SIG-M5 treated with dmso at 0.1 percent for 504 hours (cell line): ENCODE results near the gene KCNB1.
"Not testable (repeated sequence)": the region's sequence is repeated elsewhere in the genome, so short reads cannot be mapped to it uniquely, and the experiment has no call there.

Experiments used
- DNase-seq: peaks from one replicate; lab custom pipeline; 2025; ENCODE audit not compliant: unreplicated experiment; lab: John Stamatoyannopoulos, UW

The KCNB1 gene

GRCh38 chr20:49330701-49331615 lies 151.5 kb downstream of the KCNB1 start:
- no peak for DNase-seq

GRCh38 chr20:49328790-49329189 lies 153.7 kb downstream of the KCNB1 start:
- no peak for DNase-seq

- no peak for DNase-seq
Observed at GRCh38 chr20:49326026-49326425, 156.4 kb downstream of the KCNB1 start.

GRCh38 chr20:49324306-49324705 lies 158.2 kb downstream of the KCNB1 start:
- DNase-seq = no peak

- DNase-seq = peak; percentile 89
Observed at GRCh38 chr20:49323622-49324238, 158.7 kb downstream of the KCNB1 start.

- DNase-seq = peak; percentile 61
Observed at GRCh38 chr20:49320460-49320859, 162.0 kb downstream of the KCNB1 start.

- no peak for DNase-seq
Observed at GRCh38 chr20:49319208-49319809, 163.2 kb downstream of the KCNB1 start.

GRCh38 chr20:49318430-49319207 lies 163.8 kb downstream of the KCNB1 start:
- DNase-seq = no peak

GRCh38 chr20:49318091-49318429 lies 164.4 kb downstream of the KCNB1 start:
- DNase-seq = no peak

- no peak for DNase-seq
Observed at GRCh38 chr20:49316704-49317103, 165.8 kb downstream of the KCNB1 start.

GRCh38 chr20:49315580-49315979 lies 166.9 kb downstream of the KCNB1 start:
- DNase-seq = no peak

GRCh38 chr20:49314052-49314451 lies 168.4 kb downstream of the KCNB1 start:
- DNase-seq = not testable (repeated sequence)
